ENCODE data around the gene STRA8. TPM values are rescaled to one million over a fixed set of nuclear protein-coding genes. Genes with fewer than 3 reads are reported as not detected.

The STRA8 gene
- total RNA-seq, 1 experiment from 2014 or later: not detected

GRCh38 chr7:135235841-135236240 lies 2.2 kb downstream of the STRA8 start:
- DNase-seq (ENCODE audit: low spot score): no peak

GRCh38 chr7:135236727-135237126 lies 3.1 kb downstream of the STRA8 start:
- no peak for DNase-seq (ENCODE audit: low spot score)

- peak; percentile 25 for DNase-seq (ENCODE audit: low spot score)
Measured at GRCh38 chr7:135238112-135238744, 4.6 kb downstream of the STRA8 start.

GRCh38 chr7:135239263-135239662 lies 5.6 kb downstream of the STRA8 start:
- DNase-seq (ENCODE audit: low spot score): no peak

DNA sequence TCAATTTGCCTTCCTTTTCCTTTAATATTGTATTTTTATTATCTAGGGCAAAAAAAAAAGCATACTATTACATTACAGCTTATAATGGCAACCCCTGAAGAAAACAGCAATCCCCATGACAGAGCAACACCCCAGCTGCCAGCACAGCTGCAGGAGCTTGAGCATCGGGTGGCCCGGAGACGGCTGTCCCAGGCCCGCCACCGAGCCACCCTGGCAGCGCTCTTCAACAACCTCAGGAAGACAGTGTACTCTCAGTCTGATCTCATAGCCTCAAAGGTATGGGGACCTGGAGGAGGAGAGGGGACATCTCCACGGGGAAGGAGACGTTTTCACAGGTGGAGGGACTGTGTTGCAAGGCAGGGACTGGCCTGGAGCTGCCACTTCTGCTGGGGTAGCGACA lies 6.8 kb downstream of the STRA8 start:
- DNase-seq (ENCODE audit: low spot score): no peak

DNA sequence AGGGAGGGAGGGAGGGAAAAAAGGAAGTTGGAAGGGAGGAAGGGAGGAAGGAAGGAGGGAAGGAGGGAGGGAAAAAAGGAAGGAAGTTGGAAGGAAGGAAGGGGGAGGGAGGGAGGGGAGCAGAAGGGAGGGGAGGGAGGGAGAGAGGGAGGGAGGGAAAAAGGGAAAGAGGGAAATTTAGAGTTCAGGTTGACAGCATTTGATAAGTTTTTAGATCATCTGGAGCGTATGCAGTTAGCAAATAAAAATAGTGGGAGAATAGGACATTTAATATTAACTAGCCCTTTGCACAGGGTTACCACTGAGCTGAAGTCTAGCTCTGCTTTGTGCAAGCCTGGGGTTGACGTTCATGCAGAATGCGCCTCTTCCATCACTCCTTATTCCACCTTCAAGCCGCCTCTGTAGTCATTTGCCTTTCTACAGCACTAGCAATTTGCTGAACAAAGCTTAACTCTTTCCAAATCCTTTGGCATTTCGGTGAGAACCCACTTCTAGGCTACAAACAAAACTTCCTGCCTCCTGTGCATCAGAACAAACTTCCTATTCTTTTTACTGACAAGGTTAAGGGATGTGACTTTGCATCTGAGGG lies 8.6 kb downstream of the STRA8 start:
- no peak for DNase-seq (ENCODE audit: low spot score)

- DNase-seq (ENCODE audit: low spot score): no peak
Measured at GRCh38 chr7:135245226-135246190, 11.9 kb downstream of the STRA8 start.

DNA sequence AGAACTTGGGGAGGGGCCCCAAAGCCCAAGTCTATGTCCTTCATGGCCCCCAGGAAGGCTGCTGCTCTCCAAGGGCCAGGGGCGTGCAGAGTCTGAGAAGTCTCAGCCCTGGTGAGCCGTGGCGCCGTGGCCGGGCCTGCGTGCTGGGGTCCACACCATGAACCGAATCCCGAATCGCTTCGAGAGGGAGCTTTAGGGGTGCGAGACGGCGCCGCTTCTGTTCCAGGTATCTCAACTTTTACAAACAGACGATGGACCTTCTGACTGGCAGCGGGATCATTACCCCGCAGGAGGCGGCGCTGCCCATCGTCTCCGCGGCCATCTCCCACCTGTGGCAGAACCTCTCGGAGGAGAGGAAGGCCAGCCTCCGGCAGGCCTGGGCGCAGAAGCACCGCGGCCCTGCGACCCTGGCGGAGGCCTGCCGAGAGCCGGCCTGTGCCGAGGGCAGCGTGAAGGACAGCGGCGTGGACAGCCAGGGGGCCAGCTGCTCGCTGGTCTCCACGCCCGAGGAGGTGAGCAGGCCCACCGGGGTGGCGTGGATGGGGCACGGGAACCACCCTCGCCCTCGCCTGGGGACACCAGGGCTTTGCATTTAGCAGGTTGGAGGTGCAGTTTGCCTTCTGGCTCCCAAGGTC lies 12.7 kb downstream of the STRA8 start:
- DNase-seq (ENCODE audit: low spot score): no peak

DNA sequence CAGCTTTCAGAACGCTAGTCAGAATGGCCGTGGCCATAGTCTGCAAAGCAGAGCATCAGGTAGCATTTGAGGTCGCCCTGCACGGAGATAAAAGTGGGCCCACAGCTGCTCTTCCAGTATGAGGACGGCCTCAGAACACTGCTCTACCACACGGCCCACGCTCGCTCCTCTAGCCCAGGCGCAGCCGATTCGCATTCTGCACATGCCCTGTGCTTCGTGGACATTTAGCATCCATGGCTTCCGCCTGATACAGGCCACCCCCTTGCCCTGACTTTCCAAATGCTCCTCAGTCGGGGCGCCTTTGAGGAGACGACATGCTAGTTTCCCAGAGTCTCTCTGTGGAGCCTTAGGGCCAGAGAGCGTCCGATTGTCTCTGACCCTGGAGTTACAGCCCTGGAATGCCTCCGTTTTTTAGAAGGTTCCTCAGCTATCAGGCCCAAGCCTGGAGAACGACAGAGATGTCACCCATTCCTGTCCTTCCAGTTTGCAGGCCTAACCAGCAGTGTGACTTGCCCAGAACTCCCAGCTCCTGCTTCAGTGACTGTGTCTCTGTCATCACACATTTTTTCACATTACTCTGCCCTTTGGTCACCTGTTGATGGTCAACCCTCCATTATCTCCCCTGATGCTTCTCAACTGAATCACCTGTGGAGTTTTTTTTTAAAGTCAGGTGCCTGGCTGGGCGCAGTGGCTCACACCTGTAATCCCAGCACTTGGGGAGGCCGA lies 14.3 kb downstream of the STRA8 start:
- DNase-seq (ENCODE audit: low spot score): no peak

GRCh38 chr7:135248546-135248945 lies 14.9 kb downstream of the STRA8 start:
- no peak for DNase-seq (ENCODE audit: low spot score)

GRCh38 chr7:135251496-135252391 lies 18.1 kb downstream of the STRA8 start:
- DNase-seq (ENCODE audit: low spot score): no peak

- DNase-seq (ENCODE audit: low spot score): peak; percentile 17
Measured at GRCh38 chr7:135253851-135254771, 20.5 kb downstream of the STRA8 start.

GRCh38 chr7:135257790-135258189 lies 24.2 kb downstream of the STRA8 start:
- DNase-seq (ENCODE audit: low spot score): no peak

- DNase-seq (ENCODE audit: low spot score): no peak
Measured at GRCh38 chr7:135258585-135258984, 24.9 kb downstream of the STRA8 start.

- DNase-seq (ENCODE audit: low spot score): no peak
Measured at GRCh38 chr7:135259702-135260101, 26.1 kb downstream of the STRA8 start.

DNA sequence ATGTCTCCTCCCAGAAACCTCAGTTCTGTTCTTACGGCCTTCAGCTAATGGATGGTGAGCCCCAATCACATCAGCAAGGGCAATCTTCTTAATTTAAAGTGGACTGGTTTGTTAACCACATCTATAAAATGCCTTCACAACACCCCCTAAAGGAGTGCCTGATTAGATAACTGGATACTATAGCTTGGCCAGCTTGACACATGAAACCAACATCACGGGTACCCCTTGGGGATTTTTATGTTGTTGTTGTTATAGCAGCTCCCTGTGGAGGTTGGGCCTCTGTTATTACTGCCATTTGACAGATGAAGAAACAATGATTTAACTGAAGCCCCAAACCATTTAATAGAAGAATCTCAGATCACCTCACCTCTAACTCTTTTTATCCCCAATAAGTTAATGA lies 26.8 kb downstream of the STRA8 start:
- DNase-seq (ENCODE audit: low spot score): no peak

- DNase-seq (ENCODE audit: low spot score): no peak
Measured at GRCh38 chr7:135260930-135261721, 27.5 kb downstream of the STRA8 start.

DNA sequence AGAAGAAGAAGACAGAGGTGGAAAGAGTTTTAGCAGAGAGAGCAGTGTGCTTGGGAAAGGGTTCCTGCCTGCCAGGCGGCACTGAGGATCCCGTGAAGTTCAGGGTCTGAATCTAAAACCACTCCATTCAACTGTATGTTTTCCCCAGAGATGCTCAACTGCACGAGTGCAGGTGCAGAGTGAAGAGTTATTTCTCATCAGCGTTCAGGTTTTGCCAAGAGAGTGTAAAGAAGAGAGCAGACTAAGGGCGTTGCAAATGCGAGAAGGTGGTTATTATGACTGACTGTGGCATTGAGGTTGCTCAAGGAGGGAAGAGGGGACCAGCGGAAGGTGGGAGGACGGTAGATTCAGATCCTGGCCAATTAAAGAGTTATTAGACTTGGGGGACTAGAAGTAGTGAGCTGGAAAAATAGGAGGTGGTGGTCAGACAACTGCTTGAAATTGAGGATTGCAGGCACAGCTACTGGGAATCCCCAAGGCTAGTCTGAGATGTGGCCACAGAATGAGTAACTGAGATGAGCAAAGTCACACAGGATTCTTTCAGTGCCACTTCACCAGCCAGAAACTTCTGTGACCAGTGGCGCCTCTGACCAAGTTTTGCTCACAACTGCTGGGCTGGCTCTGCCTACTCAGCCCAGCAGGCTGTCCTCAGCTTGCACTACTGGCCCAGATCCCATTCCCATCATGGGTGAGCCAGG lies 29.1 kb downstream of the STRA8 start:
- DNase-seq (ENCODE audit: low spot score): no peak

Measured in HT-29 (cell line).